K562 (cell line): ENCODE results near the gene BAIAP2. TPM values are rescaled to one million over a fixed set of nuclear protein-coding genes. Genes with fewer than 3 reads are reported as not detected.

Experiments
- ARID1B ChIP-seq: fragments of 450-650 bp; IDR thresholded peaks from 2 replicates; pipeline ENCODE4 v1.6.1; 2016; ENCODE audit warnings: antibody characterized with exemption, mild to moderate bottlenecking, inconsistent platforms
- CTCFL ChIP-seq: IDR thresholded peaks from 2 replicates; pipeline ENCODE4 v1.6.1; 2011; ENCODE audit warnings: borderline replicate concordance, low read depth, mild to moderate bottlenecking, moderate library complexity, low read length; ENCODE audit not compliant: insufficient read depth, poor library complexity, severe bottlenecking
- E2F8 ChIP-seq: fragments of 450-650 bp; IDR thresholded peaks from 2 replicates; pipeline ENCODE4 v1.7.1; 2018; ENCODE audit warnings: mild to moderate bottlenecking, low read depth; ENCODE audit not compliant: partially characterized antibody
- EHMT2 ChIP-seq: fragments of 450-650 bp; IDR thresholded peaks from 2 replicates; pipeline ENCODE4 v1.6.1; 2018; ENCODE audit warnings: antibody characterized with exemption
- ESRRA ChIP-seq: fragments of 450-650 bp; IDR thresholded peaks from 2 replicates; pipeline ENCODE4 v1.6.1; 2014; ENCODE audit warnings: low read depth, mild to moderate bottlenecking, moderate library complexity, borderline replicate concordance
- GABPA ChIP-seq: fragments of 200-800 bp; sonication (Bioruptor generic); conservative IDR thresholded peaks from 2 replicates; pipeline ENCODE4 v1.6.1; 2016; ENCODE audit warnings: low read depth, missing genetic modification characterization, missing compliant biosample characterization
- GATAD2B ChIP-seq: fragments of 450-650 bp; IDR thresholded peaks from 2 replicates; pipeline ENCODE4 v1.6.1; 2017; ENCODE audit warnings: mild to moderate bottlenecking, borderline replicate concordance
- JUN ChIP-seq, 2 experiments: sonication (generic) in 1 of 2; formaldehyde crosslinking in 1 of 2; IDR thresholded peaks; 2 replicates each; pipeline versions ENCODE4 v1.6.1 to v1.8.0; 2012 to 2022; ENCODE audit warnings: borderline replicate concordance in 2 of 2, mild to moderate bottlenecking in 2 of 2, improper control_type of control experiment in 1 of 2, low read depth in 1 of 2, low read length in 1 of 2, missing genetic modification reagents in 1 of 2
- KHSRP ChIP-seq: fragments of 450-650 bp; IDR thresholded peaks from 2 replicates; pipeline ENCODE4 v1.6.1; 2017
- MAZ ChIP-seq, 2 experiments: fragments of 450-650 bp in 1 of 2; sonication (generic) in 1 of 2; formaldehyde crosslinking; IDR thresholded peaks in 1 of 2; conservative IDR thresholded peaks in 1 of 2; 2 replicates each; pipeline versions ENCODE4 v1.4.0 to v1.5.0; 2020; ENCODE audit warnings: mild to moderate bottlenecking in 1 of 2, missing genetic modification reagents in 1 of 2
- NEUROD1 ChIP-seq: fragments of 150-350 bp; IDR thresholded peaks from 2 replicates; pipeline ENCODE4 v1.6.1; 2014; ENCODE audit warnings: borderline replicate concordance, low read length, low read depth; ENCODE audit not compliant: partially characterized antibody
- PHF20 ChIP-seq: fragments of 450-650 bp; IDR thresholded peaks from 2 replicates; pipeline ENCODE4 v1.6.1; 2018; ENCODE audit not compliant: partially characterized antibody
- PHF8 ChIP-seq: fragments of 200-600 bp; sonication (generic); IDR thresholded peaks from 2 replicates; pipeline ENCODE4 v1.6.1; 2012; ENCODE audit warnings: mixed run types, mild to moderate bottlenecking, inconsistent platforms, low read length, moderate library complexity, borderline replicate concordance
- RB1 ChIP-seq: fragments of 450-650 bp; IDR thresholded peaks from 2 replicates; pipeline ENCODE4 v1.6.1; 2017; ENCODE audit warnings: low read depth, mild to moderate bottlenecking
- SMC3 ChIP-seq: conservative IDR thresholded peaks from 2 replicates; pipeline ENCODE4 v1.6.1; 2011; ENCODE audit warnings: low read depth, low read length, improper control_type of control experiment; ENCODE audit not compliant: insufficient read depth
- SP1 ChIP-seq: sonication (generic); formaldehyde crosslinking; IDR thresholded peaks from 2 replicates; pipeline ENCODE4 v1.8.1; 2022; ENCODE audit warnings: mild to moderate bottlenecking, missing genetic modification reagents
- USF1 ChIP-seq: sonication (generic); formaldehyde crosslinking; IDR thresholded peaks from 2 replicates; pipeline ENCODE4 v1.9.0; 2022; ENCODE audit warnings: mild to moderate bottlenecking, missing genetic modification reagents
- USF2 ChIP-seq: sonication (generic); formaldehyde crosslinking; IDR thresholded peaks from 2 replicates; pipeline ENCODE4 v1.5.0; 2020; ENCODE audit warnings: missing genetic modification reagents
- ZC3H11A ChIP-seq: IDR thresholded peaks from 2 replicates; pipeline ENCODE4 v1.6.1; 2012; ENCODE audit warnings: low read depth, low read length, improper control_type of control experiment
- ZNF274 ChIP-seq: IDR thresholded peaks from 2 replicates; pipeline ENCODE4 v1.6.1; 2011; ENCODE audit warnings: low read depth, mild to moderate bottlenecking, low read length, moderate library complexity, borderline replicate concordance
- polyA plus RNA-seq, 8 experiments: library from polyadenylated mRNA; depleted of rRNA in 4 of 8; stranded (reverse) in 5 of 8; unstranded in 3 of 8; fragments of >200 nt; fragmentation: Nextera tagmentation in 2 of 8; fragmentation: Illumina TruSeq in 1 of 8; extraction: Ambion mirVana in 2 of 8; extraction: Trizol in 1 of 8; gene quantifications; 2 replicates each; pipeline versions ENCODE4 v1.2.1 to v1.2.3, GENCODE V29; 2011 to 2014; ENCODE audit warnings: inconsistent platforms in 1 of 8, missing spikeins in 1 of 8
- total RNA-seq, 7 experiments: library from RNA; depleted of rRNA in 6 of 7; stranded (reverse); fragments of >200 nt in 6 of 7; fragmentation: Illumina TruSeq in 2 of 7; extraction: Trizol in 2 of 7; gene quantifications; 2 replicates each; pipeline versions ENCODE4 v1.2.1 to v1.2.3, GENCODE V29; 2011 to 2021; ENCODE audit warnings: low replicate concordance in 1 of 7

The BAIAP2 gene
- total and polyA plus RNA-seq, 9 of the 15 experiments (the other 6 are each of a cell fraction or from before 2014, with no cell fraction given) = 2.3 to 51.6 (median 18.4) TPM

GRCh38 chr17:81119223-81120148 lies 84.5 kb downstream of the BAIAP2 start (continued):
- TF ChIP-seq ZC3H11A (peak; percentile 80), E2F8 (peak; percentile 89), SP1 (CRISPR knock-in tag) (peak; percentile 100), JUN (IDR thresholded peaks at IDR 0.05; ENCODE audit: borderline replicate concordance, low read depth, low read length) (peak; percentile 75), JUN (CRISPR knock-in tag; IDR thresholded peaks at IDR 0.05; ENCODE audit: borderline replicate concordance) (no peak), ARID1B (no peak), KHSRP (peak; percentile 100), GABPA (tag) (peak; percentile 74), EHMT2 (peak; percentile 92), MAZ (CRISPR knock-in tag; conservative IDR thresholded peaks at IDR 0.05 in 1 of 2, IDR thresholded peaks at IDR 0.05 in 1 of 2) (peak; percentile 56 to 88; a peak in 3 of 4 replicates), CTCFL (peak; percentile 86), GATAD2B (peak; percentile 45), ZNF274 (no peak), RB1 (peak; percentile 60), PHF8 (peak; percentile 48; the same call in 1 of the 2 replicates), USF2 (CRISPR knock-in tag) (peak; percentile 79), NEUROD1 (peak; percentile 72), PHF20 (peak; percentile 38), SMC3 (peak; percentile 33), ESRRA (peak; percentile 89), USF1 (CRISPR knock-in tag) (peak; percentile 87)
